ENCODE measurements around the gene MRPS2. TPM values are rescaled to one million over a fixed set of nuclear protein-coding genes. Genes with fewer than 3 reads are reported as not detected.

The MRPS2 gene
- total RNA-seq, 4 donors from 2014 or later: 26.5 to 47.5 (median 33.1) TPM

DNA sequence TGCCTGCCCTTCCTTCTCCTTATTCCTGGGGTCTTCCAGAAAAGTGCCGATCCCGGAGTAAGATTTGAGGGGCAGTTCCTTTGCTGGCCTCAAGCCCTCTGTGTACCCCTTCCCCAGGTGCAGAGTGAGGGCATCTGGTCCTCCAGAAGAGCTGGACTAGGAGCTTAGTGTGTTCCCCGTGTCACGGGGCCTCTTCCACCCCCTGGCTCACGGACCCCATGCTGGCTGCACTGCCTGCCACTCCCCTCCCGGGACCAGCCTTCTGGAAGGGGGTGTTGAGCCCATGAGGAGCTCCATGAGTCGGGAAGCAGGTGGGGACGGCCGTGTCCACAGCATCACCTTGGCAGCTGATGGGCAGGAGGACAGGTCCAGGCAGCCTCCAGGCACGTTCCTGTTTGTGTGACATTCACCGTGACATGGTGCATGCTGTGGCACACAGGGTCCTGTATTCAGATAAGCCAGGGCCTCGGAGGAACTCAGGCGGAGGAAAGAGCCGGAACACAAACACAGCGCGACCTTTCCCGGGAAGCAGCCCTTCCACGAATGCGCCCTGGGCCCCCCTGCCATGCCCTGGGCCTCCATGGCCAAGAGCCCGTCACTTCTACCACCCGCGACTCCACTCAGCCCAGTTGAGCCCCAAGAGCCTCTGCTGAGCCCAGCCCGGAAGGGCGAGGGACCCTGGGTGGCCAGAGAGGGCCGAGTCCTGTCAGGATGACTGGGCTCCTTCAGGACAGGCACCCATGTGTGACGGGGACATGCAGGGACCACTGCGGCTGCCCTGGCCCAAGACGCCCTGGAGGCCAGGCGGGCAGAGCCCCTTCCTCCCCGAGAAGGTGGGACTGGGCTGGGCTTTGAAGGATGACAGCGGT, 14.8 kb downstream of the MRPS2 start:
- Histone ChIP-seq H3K4me1 (no peaks in the 10 kb centered on the region), H3K27me3 (no peaks in the 10 kb centered on the region), H3K4me3 (replicated peaks in 1 of 3) (no peak overlapping the region), H3K36me3 (no peaks in the 10 kb centered on the region), H3K27ac (no peak overlapping the region), H3K9me3 (no peaks in the 10 kb centered on the region)
- 79 to 86% methylated on average over 21 to 23 of the region's 31 CpGs for WGBS, 2 donors
- DNase-seq: no peak
- TF ChIP-seq POLR2A (IDR thresholded peaks at IDR 0.05) (no peak), CTCF (IDR thresholded peaks at IDR 0.05) (no peak)
- intact Hi-C loops (cut with DNase I): no loop called here

DNA sequence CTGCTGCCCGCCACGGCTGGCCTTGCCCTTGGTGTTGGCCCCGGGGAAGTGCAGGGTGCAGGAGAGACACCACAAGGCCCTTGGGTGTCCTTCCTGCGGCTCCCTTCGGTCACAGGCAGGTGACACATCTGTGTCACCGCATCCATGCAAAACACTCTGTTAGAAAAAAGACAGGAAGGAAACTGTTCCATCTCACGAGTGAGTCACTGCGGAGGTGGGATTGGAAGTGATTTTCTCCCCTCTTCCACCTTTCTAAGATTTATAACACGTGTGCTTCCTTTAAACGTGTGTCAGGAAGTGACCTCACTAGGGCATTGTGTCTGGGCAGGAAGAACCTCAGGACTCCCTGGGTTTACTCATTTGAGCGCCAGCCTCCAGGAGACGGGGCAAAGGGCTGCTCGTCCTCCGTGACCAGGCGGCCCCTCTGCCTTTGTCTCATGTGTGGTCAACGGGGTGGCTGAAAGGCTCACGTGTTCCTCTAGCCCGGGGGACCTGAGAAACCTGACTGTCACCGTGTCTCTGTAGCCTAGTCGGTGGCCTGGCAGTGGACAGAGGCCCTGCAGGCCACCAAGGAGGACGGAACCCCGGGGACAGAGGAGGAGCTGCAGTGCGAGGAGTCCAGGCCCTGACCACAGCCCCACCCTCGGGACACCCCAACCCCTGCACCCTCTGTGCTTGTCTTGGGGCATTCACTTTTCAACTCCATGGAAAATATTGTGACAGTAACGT, 15.8 kb downstream of the MRPS2 start:
- no peak overlapping the region for H3K4me3 ChIP-seq (replicated peaks in 1 of 3)
- H3K4me1 ChIP-seq: no peaks in the 10 kb centered on the region
- H3K36me3 ChIP-seq: no peaks in the 10 kb centered on the region
- no peaks in the 10 kb centered on the region for H3K9me3 ChIP-seq
- H3K27ac ChIP-seq: no peak overlapping the region
- no peak for TF ChIP-seq CTCF (IDR thresholded peaks at IDR 0.05)
- TF ChIP-seq POLR2A (IDR thresholded peaks at IDR 0.05): no peak
- intact Hi-C loops (cut with DNase I): no loop called here
- no peak for DNase-seq
- H3K27me3 ChIP-seq: no peaks in the 10 kb centered on the region
- 68 to 76% methylated on average over 20 to 21 of the region's 25 CpGs for WGBS, 2 donors

GRCh38 chr9:135517407-135517822, 16.9 kb downstream of the MRPS2 start:
- Histone ChIP-seq H3K4me1 (no peaks in the 10 kb centered on the region), H3K9me3 (no peaks in the 10 kb centered on the region), H3K27ac (no peak overlapping the region), H3K36me3 (no peaks in the 10 kb centered on the region), H3K4me3 (replicated peaks in 1 of 3) (no peak overlapping the region), H3K27me3 (no peaks in the 10 kb centered on the region)
- DNase-seq: no peak
- no peak for TF ChIP-seq POLR2A (IDR thresholded peaks at IDR 0.05)
- TF ChIP-seq CTCF (IDR thresholded peaks at IDR 0.05): no peak
- 89 to 92% methylated on average over 21 to 24 of the region's 24 CpGs for WGBS, 2 donors
- intact Hi-C loops (cut with DNase I): no loop called here

DNA sequence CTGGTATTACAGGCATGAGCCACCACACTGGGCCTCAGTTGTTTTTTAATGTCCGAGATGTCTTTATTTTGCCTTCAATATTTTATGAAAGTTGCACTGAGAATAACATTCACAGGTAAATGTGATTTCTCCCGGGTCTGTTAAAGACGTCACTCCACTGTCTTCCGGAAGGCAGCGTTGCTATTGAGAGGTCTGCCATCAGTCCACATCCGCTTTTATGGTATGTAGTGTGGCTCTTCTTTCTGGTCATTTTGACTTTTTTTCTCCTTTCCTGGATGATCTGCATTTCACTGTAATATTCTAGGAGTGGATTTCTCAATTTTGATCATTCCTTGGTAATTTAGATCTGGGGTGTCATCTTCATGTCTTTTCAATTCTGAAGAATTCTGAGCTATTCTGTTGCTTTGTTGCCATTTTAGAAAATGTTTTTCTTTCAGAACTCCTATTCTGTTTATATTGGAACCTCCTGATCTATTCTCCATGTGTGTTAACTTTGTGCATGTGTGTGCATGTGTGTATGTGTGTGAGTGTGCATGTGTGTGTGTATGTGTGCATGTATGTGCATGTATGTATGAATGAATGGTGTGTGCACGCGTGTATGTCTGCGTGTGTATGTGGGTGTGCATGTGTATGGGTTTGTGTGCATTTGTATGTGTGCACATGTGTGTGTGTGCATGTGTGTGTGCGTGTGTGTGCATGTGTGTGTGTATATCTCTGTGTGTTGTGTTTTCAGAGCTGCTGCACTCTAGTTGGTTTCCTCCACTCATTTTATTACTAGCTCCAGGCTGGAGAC, 18.9 kb downstream of the MRPS2 start:
- Histone ChIP-seq H3K4me3 (replicated peaks in 1 of 3) (no peak overlapping the region), H3K9me3 (no peaks in the 10 kb centered on the region), H3K36me3 (no peaks in the 10 kb centered on the region), H3K4me1 (no peaks in the 10 kb centered on the region), H3K27ac (no peak overlapping the region), H3K27me3 (no peaks in the 10 kb centered on the region)
- intact Hi-C loops (cut with DNase I): no loop called here
- TF ChIP-seq CTCF (IDR thresholded peaks at IDR 0.05): no peak
- no peak for TF ChIP-seq POLR2A (IDR thresholded peaks at IDR 0.05)
- DNase-seq: no peak
- 92 to 96% methylated on average over 10 of the region's 10 CpGs for WGBS, 2 donors
